OCI-LY7 (cell line): ENCODE results near the gene DKK2. TPM values are rescaled to one million over a fixed set of nuclear protein-coding genes. Genes with fewer than 3 reads are reported as not detected.

Experiments
- BruUV-seq: library from RNA; stranded (reverse); fragments of 400-500 nt; replicated peaks from 2 replicates; lab custom pipeline; 2021; lab: Mats Ljungman, UMichigan
- CTCF ChIA-PET: fragments of 300-600 bp; sonication (Branson Sonifier 250); formaldehyde crosslinking; loops from one replicate; lab custom pipeline; 2022; ENCODE audit warnings: antibody characterized with exemption; ENCODE audit not compliant: unreplicated experiment; lab: Charles Lee
- POLR2A ChIA-PET: fragments of 300-600 bp; sonication (Branson Sonifier 250); formaldehyde crosslinking; loops from one replicate; lab custom pipeline; 2022; ENCODE audit warnings: antibody characterized with exemption; lab: Charles Lee
- DNase-seq: peaks from one replicate; pipeline ENCODE4 v3.0.0-alpha.2; 2015; ENCODE audit warnings: low spot score
- H2AFZ ChIP-seq: fragments of 200-600 bp; sonication (generic), shearing (Covaris generic); 2 replicates; pipeline ENCODE4 v1.6.1; 2014; ENCODE audit warnings: mild to moderate bottlenecking, antibody characterized with exemption, low read length, moderate library complexity
- H3K27ac ChIP-seq: fragments of 200-600 bp; sonication (generic); 2 replicates; pipeline ENCODE4 v1.5.1; 2014; ENCODE audit warnings: mixed run types, low read depth, mild to moderate bottlenecking, moderate library complexity, low read length, inconsistent platforms; ENCODE audit not compliant: poor library complexity, severe bottlenecking
- H3K36me3 ChIP-seq: fragments of 200-600 bp; sonication (generic); 2 replicates; pipeline ENCODE4 v1.6.1; 2014; ENCODE audit warnings: mild to moderate bottlenecking, antibody characterized with exemption, low read length, moderate library complexity, mixed read lengths; ENCODE audit not compliant: insufficient read depth
- H3K4me1 ChIP-seq: fragments of 200-600 bp; sonication (generic); 2 replicates; pipeline ENCODE4 v1.5.1; 2014; ENCODE audit warnings: mild to moderate bottlenecking, low read length; ENCODE audit not compliant: insufficient read depth, poor library complexity, severe bottlenecking
- H3K4me2 ChIP-seq: fragments of 200-600 bp; sonication (generic); 2 replicates; pipeline ENCODE4 v1.6.1; 2014; ENCODE audit warnings: mild to moderate bottlenecking, low read length
- H3K4me3 ChIP-seq: fragments of 200-600 bp; sonication (generic); 2 replicates; pipeline ENCODE4 v1.5.1; 2014; ENCODE audit warnings: mild to moderate bottlenecking, low read depth, low read length; ENCODE audit not compliant: poor library complexity, severe bottlenecking
- H3K79me2 ChIP-seq: fragments of 200-600 bp; sonication (generic); 2 replicates; pipeline ENCODE4 v1.6.1; 2016; ENCODE audit warnings: low read depth, mild to moderate bottlenecking, low read length, moderate library complexity, mixed read lengths; ENCODE audit not compliant: insufficient read depth
- H3K9me2 ChIP-seq: fragments of 200-600 bp; sonication (generic); 2 replicates; pipeline ENCODE4 v1.6.1; 2016; ENCODE audit warnings: mild to moderate bottlenecking, low read length, mixed read lengths; ENCODE audit not compliant: insufficient read depth
- H3K9me3 ChIP-seq: fragments of 200-600 bp; sonication (generic); 2 replicates; pipeline ENCODE4 v1.6.1; 2014; ENCODE audit warnings: mild to moderate bottlenecking, mixed run types, low read length, mixed read lengths
- H4K20me1 ChIP-seq: fragments of 200-600 bp; sonication (generic); 2 replicates; pipeline ENCODE4 v1.6.1; 2014; ENCODE audit warnings: mild to moderate bottlenecking, antibody characterized with exemption, low read length, moderate library complexity, mixed read lengths; ENCODE audit not compliant: insufficient read depth
- EZH2phosphoT487 ChIP-seq: fragments of 200-600 bp; sonication (generic); IDR thresholded peaks from 2 replicates; pipeline ENCODE4 v1.6.1; 2018; ENCODE audit warnings: low read depth, borderline replicate concordance, mild to moderate bottlenecking, mixed run types, antibody characterized with exemption, low read length, moderate library complexity, mixed read lengths
- intact Hi-C: fragments of 100-400 bp; cut with micrococcal nuclease; formaldehyde crosslinking; loops from one replicate; pipeline ENCODE4 v1.10.0; 2022; ENCODE audit not compliant: unreplicated experiment
- total RNA-seq, 2 experiments: library from RNA; depleted of rRNA in 1 of 2; stranded (reverse); fragments of >200 nt in 1 of 2; shearing (Covaris generic) in 1 of 2; gene quantifications; 2 replicates each; pipeline ENCODE4 v1.2.3, GENCODE V29; 2014 to 2022
- TF ChIP-seq, protein P1 (sequence below): fragments of 200-600 bp; sonication (generic); conservative IDR thresholded peaks from 2 replicates; pipeline ENCODE4 v1.5.1; 2014; ENCODE audit warnings: mild to moderate bottlenecking, antibody characterized with exemption, low read length, moderate library complexity, mixed read lengths

The DKK2 gene
- total RNA-seq, 2 experiments from 2014 or later: not detected

DNA sequence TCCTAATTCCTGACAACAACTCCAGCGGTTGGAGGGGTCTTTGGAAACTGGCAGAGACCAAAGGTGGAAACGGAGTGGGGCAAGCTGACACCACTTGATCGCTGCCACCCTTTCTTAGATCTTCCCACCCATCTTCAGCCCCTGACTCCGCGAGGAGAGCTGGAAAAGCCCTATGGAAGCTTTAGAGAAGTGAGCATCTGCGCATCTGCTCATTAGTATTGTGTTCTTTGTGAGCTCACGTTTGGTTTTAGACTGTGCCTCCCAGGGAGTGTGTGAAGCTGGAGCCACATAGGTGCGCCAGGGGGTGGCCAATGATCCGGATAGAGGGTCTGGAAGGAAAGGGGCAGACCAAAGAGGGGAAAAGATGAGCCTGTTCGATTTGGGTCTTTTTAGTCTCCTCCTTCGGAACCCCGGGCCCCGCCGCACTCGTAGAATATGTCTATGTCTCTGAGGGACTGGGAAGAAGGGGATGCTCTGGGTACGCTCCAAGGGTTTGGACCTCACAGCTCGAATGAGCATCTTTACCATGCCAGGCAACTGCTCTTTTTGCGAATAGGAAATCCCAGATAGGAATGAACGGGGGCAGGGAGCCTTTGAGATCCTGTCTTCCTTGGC is 578 bp upstream of the DKK2 start:
- no TSS peak for BruUV-seq
- TF ChIP-seq, protein P1, sequence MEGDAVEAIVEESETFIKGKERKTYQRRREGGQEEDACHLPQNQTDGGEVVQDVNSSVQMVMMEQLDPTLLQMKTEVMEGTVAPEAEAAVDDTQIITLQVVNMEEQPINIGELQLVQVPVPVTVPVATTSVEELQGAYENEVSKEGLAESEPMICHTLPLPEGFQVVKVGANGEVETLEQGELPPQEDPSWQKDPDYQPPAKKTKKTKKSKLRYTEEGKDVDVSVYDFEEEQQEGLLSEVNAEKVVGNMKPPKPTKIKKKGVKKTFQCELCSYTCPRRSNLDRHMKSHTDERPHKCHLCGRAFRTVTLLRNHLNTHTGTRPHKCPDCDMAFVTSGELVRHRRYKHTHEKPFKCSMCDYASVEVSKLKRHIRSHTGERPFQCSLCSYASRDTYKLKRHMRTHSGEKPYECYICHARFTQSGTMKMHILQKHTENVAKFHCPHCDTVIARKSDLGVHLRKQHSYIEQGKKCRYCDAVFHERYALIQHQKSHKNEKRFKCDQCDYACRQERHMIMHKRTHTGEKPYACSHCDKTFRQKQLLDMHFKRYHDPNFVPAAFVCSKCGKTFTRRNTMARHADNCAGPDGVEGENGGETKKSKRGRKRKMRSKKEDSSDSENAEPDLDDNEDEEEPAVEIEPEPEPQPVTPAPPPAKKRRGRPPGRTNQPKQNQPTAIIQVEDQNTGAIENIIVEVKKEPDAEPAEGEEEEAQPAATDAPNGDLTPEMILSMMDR: no peak
- TF ChIP-seq EZH2phosphoT487: no peak
- Histone ChIP-seq H3K36me3 (no peaks in the 10 kb centered on the region), H2AFZ (no peak overlapping the region), H3K4me3 (no peak overlapping the region), H3K27ac (no peak overlapping the region), H3K79me2 (no peaks in the 10 kb centered on the region), H3K4me2 (no peak overlapping the region), H3K9me2 (no peaks in the 10 kb centered on the region), H3K4me1 (no peaks in the 10 kb centered on the region), H4K20me1 (no peaks in the 10 kb centered on the region), H3K9me3 (no peaks in the 10 kb centered on the region)
- DNase-seq: no peak
- ChIA-PET POLR2A (no interaction called here), CTCF (no interaction called here)
- intact Hi-C loops: no loop called here

DNA sequence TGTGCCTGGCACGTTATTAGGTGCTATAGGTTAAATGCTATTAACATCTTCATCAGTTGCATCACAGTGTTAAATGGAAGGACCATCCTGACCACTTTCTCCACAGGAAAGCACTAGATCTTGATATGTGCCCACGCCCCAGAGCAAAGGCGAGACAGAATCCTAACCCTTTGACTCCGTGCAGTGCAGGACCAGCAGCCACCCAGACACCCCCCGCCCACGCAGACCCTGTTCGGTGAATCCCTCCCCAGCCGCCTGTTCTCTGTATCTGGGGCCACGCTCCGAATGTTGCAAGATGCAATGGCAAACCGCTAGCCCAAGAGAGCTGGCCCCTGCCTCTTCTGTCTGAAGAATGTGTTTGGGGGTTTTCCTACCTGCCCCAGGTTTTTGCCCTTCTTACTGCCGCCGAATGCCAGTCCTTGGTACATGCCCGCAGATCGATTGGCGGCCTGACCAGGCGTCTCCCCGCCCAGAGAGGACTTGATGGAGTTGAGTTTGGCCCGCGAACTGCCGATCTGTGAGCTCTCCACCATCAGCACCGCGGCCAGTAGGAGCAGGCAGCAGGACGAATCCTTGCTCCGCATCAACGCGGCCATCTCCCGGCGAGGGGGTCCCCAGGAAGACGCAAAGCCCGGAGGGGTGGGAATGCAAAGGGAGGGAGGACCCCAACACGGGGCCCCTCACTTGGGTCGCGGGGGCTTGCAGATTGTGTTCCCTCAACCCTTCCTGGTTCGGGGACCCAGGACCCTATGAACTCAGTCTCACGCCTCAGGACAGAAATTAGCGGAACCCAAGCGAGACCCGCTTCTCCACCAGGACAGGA is 906 bp downstream of the DKK2 start:
- H3K9me2 ChIP-seq: no peaks in the 10 kb centered on the region

More for the DNA sequence above, 906 bp downstream of the DKK2 start:
- no peak for DNase-seq
- ChIA-PET POLR2A (no interaction called here), CTCF (no interaction called here)
- intact Hi-C loops: no loop called here
- Histone ChIP-seq H3K27ac (no peak overlapping the region), H3K4me2 (no peak overlapping the region), H3K36me3 (no peaks in the 10 kb centered on the region), H3K4me1 (no peaks in the 10 kb centered on the region), H2AFZ (no peak overlapping the region), H3K4me3 (no peak overlapping the region), H4K20me1 (no peaks in the 10 kb centered on the region), H3K9me3 (no peaks in the 10 kb centered on the region), H3K79me2 (no peaks in the 10 kb centered on the region)
- BruUV-seq: no TSS peak
- TF ChIP-seq, protein P1: no peak
- TF ChIP-seq EZH2phosphoT487: no peak
